T-helper 17 cell (primary cell): ENCODE data around the gene SPINK14. TPM values are rescaled to one million over a fixed set of nuclear protein-coding genes. Genes with fewer than 3 reads are reported as not detected.

Experiments used
- ATAC-seq: fragments of 150-1000 bp; cut with Tn5 transposase; 2 replicates; pipeline ENCODE4 v1.10.0; 2021; ENCODE audit warnings: mild to moderate bottlenecking, moderate library complexity
- DNase-seq, 3 donors: peaks; one replicate each; pipeline versions ENCODE4 v3.0.0 to v3.0.0-alpha.2; 2020 to 2021
- H3K9me3 ChIP-seq: one replicate; pipeline ENCODE4 v1.7.0; 2013; ENCODE audit warnings: low read length, mild to moderate bottlenecking; ENCODE audit not compliant: control insufficient read depth, poor library complexity, severe bottlenecking
- H3K27ac Mint-ChIP-seq: one replicate; pipeline ENCODE4 v1.8.0; 2022; ENCODE audit warnings: mild to moderate bottlenecking, moderate library complexity, mixed read lengths
- H3K27me3 Mint-ChIP-seq: one replicate; pipeline ENCODE4 v1.8.0; 2022; ENCODE audit warnings: mixed read lengths
- H3K36me3 Mint-ChIP-seq: one replicate; pipeline ENCODE4 v1.8.0; 2022; ENCODE audit warnings: low read depth, mixed read lengths
- H3K4me1 Mint-ChIP-seq: one replicate; pipeline ENCODE4 v1.8.0; 2022; ENCODE audit warnings: mild to moderate bottlenecking, mixed read lengths
- H3K4me3 Mint-ChIP-seq: one replicate; pipeline ENCODE4 v1.8.0; 2022; ENCODE audit warnings: mild to moderate bottlenecking, moderate library complexity, mixed read lengths
- total RNA-seq, 4 donors: library from RNA in 2 of 4; stranded (reverse) in 2 of 4; gene quantifications; one replicate each; pipeline ENCODE4 v1.2.3 and lab custom pipeline; 2022 to 2026

SPINK14 gene
- total RNA-seq, 2 donors from 2014 or later = not detected

DNA sequence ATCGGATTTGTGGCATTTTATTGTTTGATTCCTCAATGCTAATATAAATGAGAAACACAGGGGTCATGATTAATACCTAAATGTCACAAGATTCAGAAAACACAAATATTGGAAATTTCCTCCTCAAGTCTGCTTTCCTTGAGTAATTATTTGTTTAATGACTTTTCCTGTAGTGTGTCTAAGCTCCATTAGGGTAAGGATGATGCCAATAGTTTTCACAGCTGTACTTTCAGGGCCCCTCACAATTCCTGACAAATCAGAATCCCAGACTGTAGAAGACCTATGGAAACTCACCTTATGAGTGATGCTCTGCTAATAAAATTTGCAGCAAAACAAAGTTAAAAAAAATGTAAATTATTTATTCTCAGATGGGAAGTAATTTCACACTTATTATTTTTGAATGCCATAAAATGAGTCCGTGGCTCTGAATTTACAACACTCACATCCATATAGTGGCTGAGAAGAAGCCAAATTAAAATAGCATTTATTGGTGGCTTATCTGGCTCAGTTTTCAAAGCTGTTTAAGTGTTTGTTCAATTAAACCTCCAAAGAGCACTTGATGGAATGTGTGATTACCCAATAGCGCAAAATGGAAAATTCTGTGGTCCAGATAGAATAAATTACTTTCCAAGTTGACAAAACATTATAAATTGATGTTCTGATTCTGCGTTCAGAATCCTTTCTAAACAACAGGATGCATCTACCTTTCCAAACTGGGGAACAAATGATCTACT is 1.6 kb upstream of the SPINK14 start:
- H3K9me3 ChIP-seq = no peaks in the 10 kb centered on the region
- no peak overlapping the region for H3K27ac Mint-ChIP-seq
- H3K4me1 Mint-ChIP-seq = peaks cover 4% of the 10 kb centered on the region
- peaks cover 16% of the 10 kb centered on the region for H3K27me3 Mint-ChIP-seq
- DNase-seq = no peak
- no peaks in the 10 kb centered on the region for H3K36me3 Mint-ChIP-seq
- no peak for ATAC-seq
- H3K4me3 Mint-ChIP-seq = no peak overlapping the region

DNA sequence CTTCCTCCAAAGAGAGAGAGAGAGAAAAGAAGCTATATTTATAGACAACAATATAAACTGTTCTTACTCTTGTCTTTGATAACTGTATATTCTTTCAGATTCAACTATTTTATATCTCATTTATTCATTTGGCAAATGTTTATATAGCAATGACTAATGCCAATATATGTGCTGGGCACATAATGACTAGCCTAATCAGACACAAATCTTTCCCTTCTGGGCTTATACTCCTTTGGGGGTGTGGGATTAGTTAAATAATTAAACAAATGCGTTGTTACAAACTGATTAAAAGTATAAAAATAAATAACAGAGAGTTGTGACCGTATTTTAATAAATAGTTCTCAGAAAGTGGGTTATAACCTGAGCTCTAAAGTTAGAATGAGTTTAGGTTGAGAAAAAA is 4.0 kb downstream of the SPINK14 start:
- DNase-seq = no peak
- Mint-ChIP-seq H3K27me3 (peaks cover 36% of the 10 kb centered on the region), H3K4me1 (peaks cover 1% of the 10 kb centered on the region), H3K27ac (no peak overlapping the region), H3K4me3 (no peak overlapping the region), H3K36me3 (no peaks in the 10 kb centered on the region)
- H3K9me3 ChIP-seq = no peaks in the 10 kb centered on the region
- ATAC-seq = no peak

DNA sequence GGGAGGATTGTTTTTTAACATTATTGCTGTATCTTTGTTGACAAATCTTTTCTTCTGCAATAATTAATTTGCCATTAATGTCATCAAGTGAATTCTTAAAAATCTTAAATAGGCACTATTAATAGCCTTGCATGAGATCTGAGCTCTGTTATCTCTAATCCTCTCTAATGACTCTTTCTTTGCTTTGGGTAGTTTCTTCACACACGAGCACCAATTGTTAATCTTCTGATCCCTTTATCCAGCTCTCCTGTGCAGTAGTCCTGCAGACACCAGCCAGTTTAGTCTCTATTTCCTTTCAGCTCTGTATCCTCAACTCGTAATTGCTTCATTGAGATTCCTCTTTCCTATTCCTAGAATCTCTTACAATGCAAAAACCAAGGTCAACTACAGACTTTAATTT is 8.1 kb downstream of the SPINK14 start:
- H3K27me3 Mint-ChIP-seq = peaks cover 35% of the 10 kb centered on the region
- H3K4me1 Mint-ChIP-seq = peaks cover 2% of the 10 kb centered on the region
- H3K27ac Mint-ChIP-seq = no peak overlapping the region
- H3K9me3 ChIP-seq = no peaks in the 10 kb centered on the region
- no peak overlapping the region for H3K4me3 Mint-ChIP-seq
- ATAC-seq = no peak
- H3K36me3 Mint-ChIP-seq = no peaks in the 10 kb centered on the region
- no peak for DNase-seq

DNA sequence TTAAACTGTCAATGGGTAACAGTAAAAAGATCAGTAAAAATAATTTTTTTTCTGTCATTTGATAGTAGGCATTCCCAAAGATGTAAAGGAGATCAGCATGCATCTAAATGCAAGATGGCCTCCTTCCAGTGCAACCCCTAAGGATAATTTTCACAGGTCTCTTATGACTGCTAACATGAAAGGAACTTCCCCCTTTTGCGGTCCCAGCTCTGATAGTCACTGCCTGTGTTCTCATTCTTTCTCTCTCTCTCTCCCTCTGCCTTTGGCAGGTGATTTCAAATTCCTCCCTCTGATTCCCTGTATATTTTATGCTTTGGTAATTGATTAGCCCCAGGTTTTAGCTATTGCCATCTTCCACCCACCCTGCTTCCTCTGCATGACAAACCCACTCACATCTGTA is 8.9 kb downstream of the SPINK14 start:
- H3K4me1 Mint-ChIP-seq = peaks cover 2% of the 10 kb centered on the region
- no peak for DNase-seq
- no peak overlapping the region for H3K4me3 Mint-ChIP-seq
- peaks cover 36% of the 10 kb centered on the region for H3K27me3 Mint-ChIP-seq
- no peaks in the 10 kb centered on the region for H3K9me3 ChIP-seq
- H3K36me3 Mint-ChIP-seq = no peaks in the 10 kb centered on the region
- H3K27ac Mint-ChIP-seq = no peak overlapping the region
- ATAC-seq = no peak

DNA sequence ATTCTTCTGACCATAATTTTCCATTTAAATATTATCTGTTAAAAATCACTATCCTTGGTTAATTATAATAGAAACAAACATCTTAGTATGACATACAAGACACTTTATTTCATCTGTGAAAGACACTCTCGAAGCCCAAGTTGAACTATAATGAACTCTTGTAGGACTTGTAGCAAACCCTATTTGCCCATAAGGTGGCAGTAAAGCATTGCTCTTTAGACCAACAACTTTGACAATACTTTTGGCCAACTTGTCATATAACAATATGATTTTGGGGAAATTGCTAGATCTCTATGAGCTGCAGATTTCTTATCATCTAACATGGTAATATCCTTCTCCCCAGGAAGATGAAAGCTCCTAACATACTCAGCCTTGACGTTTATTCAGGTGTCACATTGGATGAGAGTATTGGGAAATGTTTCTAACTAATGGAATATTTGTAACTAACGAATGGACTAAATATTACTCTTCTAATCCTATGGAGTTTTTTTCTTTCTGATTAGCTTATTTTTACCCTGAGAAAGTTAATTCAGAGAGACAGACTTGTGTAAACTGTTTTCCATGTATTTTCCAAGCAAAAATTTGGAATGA is 11.0 kb downstream of the SPINK14 start:
- H3K9me3 ChIP-seq = no peaks in the 10 kb centered on the region
- no peak overlapping the region for H3K27ac Mint-ChIP-seq
- peaks cover 34% of the 10 kb centered on the region for H3K27me3 Mint-ChIP-seq
- H3K4me1 Mint-ChIP-seq = peaks cover 2% of the 10 kb centered on the region
- H3K4me3 Mint-ChIP-seq = no peak overlapping the region
- H3K36me3 Mint-ChIP-seq = no peaks in the 10 kb centered on the region
- DNase-seq (no peak), ATAC-seq (peak; percentile 55)

DNA sequence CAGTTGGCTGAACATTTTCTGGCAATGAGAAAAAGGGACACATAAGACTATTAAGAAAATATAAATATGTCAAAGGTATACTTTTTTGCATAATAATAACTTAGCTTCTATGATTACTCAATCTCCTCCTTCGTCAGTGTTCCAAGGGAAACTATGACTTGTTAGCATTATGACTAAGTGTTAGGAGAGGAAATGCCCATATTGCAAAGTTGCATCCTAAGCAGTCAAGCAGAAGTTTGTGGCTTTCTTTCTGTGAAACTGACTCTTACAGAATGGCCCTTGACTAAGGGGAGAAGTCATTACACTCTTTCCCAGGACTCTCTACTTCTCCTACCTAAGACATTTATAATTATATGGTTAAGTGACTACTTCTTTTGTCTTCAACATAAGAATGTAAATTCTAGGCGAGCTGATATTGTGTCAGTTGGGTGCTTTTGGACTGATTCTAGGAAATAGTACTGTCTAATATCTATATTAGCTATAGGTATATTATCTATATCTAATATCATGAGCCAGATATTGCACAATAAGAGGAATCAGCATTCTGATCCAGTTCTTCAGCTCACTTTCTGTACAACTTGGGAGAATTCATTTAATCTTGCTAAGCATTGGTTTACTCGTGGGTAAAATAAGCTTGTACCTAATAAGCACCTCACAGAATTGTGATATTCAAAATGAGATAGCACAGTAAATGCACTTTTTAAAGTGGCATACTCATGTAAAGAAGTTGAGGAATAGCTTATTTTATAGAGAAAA is 18.1 kb downstream of the SPINK14 start:
- H3K27me3 Mint-ChIP-seq = peaks cover 14% of the 10 kb centered on the region
- no peaks in the 10 kb centered on the region for H3K36me3 Mint-ChIP-seq
- H3K4me1 Mint-ChIP-seq = no peaks in the 10 kb centered on the region
- H3K4me3 Mint-ChIP-seq = no peak overlapping the region
- H3K27ac Mint-ChIP-seq = no peak overlapping the region
- no peak for DNase-seq
- peak; percentile 23 for ATAC-seq
- no peaks in the 10 kb centered on the region for H3K9me3 ChIP-seq

DNA sequence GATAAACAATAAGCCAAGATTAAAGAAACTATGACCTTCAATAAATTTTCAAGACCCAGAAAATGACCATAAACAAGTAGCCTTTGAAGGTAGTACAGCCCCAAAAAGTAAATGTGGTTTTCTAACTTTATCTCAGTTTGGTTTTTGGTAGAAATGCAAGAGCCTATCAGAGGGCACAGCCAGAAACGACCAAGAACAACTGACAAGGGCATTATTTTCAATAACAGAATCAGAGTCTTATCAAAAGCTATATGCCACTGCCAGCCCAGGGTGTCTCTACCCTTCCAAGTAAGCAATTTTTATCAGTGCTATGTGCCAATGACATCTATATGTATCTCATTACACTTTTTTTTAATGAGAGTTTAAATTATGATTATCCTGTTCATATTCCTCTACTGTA is 22.7 kb downstream of the SPINK14 start:
- peaks cover 9% of the 10 kb centered on the region for H3K27me3 Mint-ChIP-seq
- H3K9me3 ChIP-seq = no peaks in the 10 kb centered on the region
- ATAC-seq = no peak
- no peak overlapping the region for H3K27ac Mint-ChIP-seq
- H3K4me1 Mint-ChIP-seq = no peaks in the 10 kb centered on the region
- no peaks in the 10 kb centered on the region for H3K36me3 Mint-ChIP-seq
- H3K4me3 Mint-ChIP-seq = no peak overlapping the region
- DNase-seq = no peak

DNA sequence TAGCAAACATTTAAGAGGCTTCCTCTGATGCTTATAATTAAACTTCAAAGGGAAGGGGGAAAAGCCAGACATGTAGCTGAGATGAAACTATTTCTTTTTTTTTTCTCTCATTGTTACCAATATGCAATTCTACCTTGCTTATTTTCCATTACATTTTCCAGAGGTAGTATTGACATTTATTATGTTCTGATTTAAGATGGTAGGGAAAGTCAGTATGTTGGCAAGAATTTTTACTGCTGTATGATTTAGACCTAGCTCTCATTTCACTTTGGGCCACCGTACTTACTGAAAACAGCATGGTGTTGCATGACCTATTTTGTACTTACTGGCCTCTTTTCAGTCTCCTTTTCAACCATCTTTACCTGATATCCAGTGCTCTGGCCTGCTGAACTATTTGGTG is 24.9 kb downstream of the SPINK14 start:
- H3K27me3 Mint-ChIP-seq = peaks cover 10% of the 10 kb centered on the region
- H3K27ac Mint-ChIP-seq = no peak overlapping the region
- H3K9me3 ChIP-seq = no peaks in the 10 kb centered on the region
- ATAC-seq (no peak), DNase-seq (no peak)
- no peaks in the 10 kb centered on the region for H3K36me3 Mint-ChIP-seq
- H3K4me1 Mint-ChIP-seq = no peaks in the 10 kb centered on the region
- no peak overlapping the region for H3K4me3 Mint-ChIP-seq

DNA sequence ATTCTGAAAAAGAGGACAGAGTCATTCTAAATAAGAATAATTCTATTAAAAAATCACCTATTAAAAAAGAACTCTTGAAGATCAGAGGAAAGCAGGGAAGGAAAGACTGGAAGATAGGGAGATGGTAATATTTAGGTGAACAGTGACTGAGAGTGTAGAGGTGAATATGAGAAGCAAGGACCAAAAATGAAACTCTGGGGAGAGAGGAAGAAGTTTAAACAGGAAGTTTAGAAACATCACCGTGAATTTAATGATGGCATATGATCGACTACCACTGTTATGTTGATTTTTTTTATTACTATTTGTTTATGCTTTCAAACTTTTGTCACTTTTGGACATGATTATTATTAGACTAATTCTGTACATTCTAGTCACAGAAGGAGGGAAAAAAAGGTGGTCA is 32.8 kb downstream of the SPINK14 start:
- H3K9me3 ChIP-seq = no peaks in the 10 kb centered on the region
- DNase-seq (no peak), ATAC-seq (no peak)
- Mint-ChIP-seq H3K27ac (no peak overlapping the region), H3K4me1 (peaks cover 3% of the 10 kb centered on the region), H3K36me3 (no peaks in the 10 kb centered on the region), H3K27me3 (peaks cover 23% of the 10 kb centered on the region), H3K4me3 (no peak overlapping the region)

DNA sequence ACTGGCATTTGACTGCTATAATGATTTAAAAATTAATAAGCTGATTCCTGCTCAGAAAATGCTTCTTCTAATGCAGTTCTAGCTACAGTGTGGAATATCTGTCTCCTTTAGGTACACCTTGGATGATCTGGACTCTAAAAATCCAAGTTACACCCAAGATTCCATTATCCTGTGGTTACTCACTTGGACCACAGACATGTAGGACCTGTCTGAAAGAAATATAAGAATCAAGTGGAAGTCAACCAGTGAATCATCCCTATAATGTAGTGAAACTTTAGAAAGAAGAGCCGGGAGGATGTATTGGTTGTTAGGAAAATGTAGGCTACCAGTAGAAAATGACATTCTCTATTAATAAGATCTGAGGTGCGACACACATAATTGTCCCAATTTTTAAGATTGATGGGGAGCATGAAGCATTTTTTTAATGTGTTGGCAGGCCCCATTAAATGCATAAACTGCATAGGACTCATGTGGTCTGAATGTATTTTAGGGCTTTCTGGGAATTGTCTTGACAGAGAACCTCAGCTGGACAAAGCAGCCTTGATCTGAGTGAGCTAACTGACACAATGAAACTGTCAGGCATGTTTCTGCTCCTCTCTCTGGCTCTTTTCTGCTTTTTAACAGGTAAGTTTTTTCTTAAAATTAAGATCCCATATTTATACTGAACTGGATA is 34.3 kb downstream of the SPINK14 start, which contains the start of gene SPINK6:
Gene SPINK6, plus strand, starts transcription at position 512 of the 673 bp plus-strand sequence. Its CDS starts 55 bp downstream, at position 567.
- no peaks in the 10 kb centered on the region for H3K36me3 Mint-ChIP-seq
- H3K27ac Mint-ChIP-seq = no peak within 1 kb of the TSS
- DNase-seq (no peak), ATAC-seq (no peak)
- H3K27me3 Mint-ChIP-seq = peaks cover 29% of the 10 kb centered on the region
- no peaks in the 10 kb centered on the region for H3K9me3 ChIP-seq
- H3K4me3 Mint-ChIP-seq = no peak within 1 kb of the TSS
- H3K4me1 Mint-ChIP-seq = peaks cover 3% of the 10 kb centered on the region

DNA sequence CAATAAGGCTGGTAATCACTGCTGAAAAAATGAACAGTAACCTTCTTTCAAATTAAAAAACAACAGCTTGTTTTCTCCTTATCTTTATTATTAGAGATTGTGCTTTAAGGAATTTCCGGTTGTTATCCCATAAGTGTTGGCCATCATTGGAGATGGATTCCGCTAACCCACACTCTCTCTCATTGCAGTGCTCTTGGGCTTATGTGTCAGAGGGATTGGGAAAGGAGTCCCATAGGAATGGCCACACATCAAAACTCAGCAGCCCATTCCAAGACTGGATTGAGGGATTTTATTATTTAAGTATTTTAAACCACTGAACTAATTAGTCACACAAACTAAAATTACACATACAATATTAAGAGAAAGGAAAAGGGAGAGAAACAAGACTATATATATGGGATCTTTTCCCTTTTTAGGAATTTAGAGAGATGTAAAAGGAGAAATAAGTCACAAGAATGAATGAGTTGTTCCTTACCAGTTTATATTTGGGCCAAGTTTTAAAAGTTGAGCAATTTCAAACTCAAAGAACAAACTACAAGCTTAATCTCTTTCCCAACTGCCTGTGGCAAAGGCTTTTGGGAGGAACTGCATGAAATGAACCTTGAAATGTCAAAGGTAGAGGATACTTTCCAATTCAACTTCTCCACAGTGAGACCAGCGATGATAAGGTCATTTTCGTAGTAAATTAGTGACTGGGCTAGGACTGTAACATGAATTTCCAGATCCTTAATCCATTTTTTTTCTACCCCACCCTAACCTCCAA is 36.9 kb downstream of the SPINK14 start:
- ATAC-seq (no peak), DNase-seq (no peak)
- H3K9me3 ChIP-seq = no peaks in the 10 kb centered on the region
- Mint-ChIP-seq H3K4me3 (no peak overlapping the region), H3K27ac (no peak overlapping the region), H3K27me3 (peaks cover 14% of the 10 kb centered on the region), H3K36me3 (no peaks in the 10 kb centered on the region), H3K4me1 (peaks cover 3% of the 10 kb centered on the region)

DNA sequence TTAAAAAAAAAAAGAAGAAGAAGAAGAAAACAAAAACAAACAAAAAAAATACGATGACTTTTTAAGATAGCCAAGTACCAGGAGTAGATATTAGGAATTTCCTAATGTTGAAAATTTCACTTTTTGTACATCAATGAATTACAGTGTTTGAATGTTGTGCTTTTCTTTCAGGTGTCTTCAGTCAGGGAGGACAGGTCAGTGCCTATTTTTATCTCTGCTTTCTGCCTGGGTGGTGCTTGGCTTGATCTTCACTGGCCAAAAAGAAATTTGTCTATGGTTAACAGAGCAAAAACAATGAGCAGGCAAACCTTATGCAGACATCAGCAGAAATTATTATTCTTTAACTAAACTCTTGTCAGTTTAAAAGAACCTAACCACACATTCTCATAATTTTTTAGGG is 37.5 kb downstream of the SPINK14 start:
- Mint-ChIP-seq H3K4me3 (no peak overlapping the region), H3K27me3 (peaks cover 14% of the 10 kb centered on the region), H3K36me3 (no peaks in the 10 kb centered on the region), H3K4me1 (peaks cover 3% of the 10 kb centered on the region), H3K27ac (no peak overlapping the region)
- ATAC-seq (no peak), DNase-seq (no peak)
- H3K9me3 ChIP-seq = no peaks in the 10 kb centered on the region
